GM19193 (cell line): ENCODE data around the gene ATP7B.

Experiments
- POLR2A ChIP-seq: IDR thresholded peaks from 4 replicates; pipeline ENCODE4 v1.6.1; 2011; ENCODE audit not compliant: insufficient read depth, insufficient read length; ENCODE audit errors: extremely low read depth

Gene ATP7B

GRCh38 chr13:51924756-51925544, 86.3 kb downstream of the ATP7B start:
- no peak for TF ChIP-seq POLR2A

DNA sequence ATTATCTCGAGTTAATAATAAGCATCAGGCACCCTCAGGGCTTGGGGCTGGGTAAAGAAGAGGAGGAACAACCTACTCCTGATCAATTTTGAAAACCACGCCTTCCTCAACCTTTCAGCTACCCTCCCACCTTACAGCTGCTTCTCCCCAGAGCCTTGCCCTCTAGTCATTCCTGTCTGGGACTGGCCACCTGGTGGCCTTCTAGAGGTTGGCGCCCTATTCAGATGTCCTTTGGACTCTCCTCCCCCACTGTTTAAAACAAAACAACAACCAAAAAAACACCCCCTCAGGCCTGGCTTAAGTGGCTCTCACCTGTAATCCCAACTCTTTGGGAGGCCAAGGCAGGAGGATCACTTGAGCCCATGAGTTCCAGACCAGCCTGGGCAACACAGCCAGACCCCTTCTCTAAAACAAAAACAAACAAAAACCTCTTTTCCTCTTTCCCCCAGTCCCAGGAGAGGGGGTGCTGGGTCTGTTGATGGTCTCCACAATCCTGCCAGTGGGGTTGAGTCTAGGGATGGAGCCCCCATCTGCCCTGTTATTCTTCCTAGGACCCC, 87.2 kb downstream of the ATP7B start:
- TF ChIP-seq POLR2A = no peak

DNA sequence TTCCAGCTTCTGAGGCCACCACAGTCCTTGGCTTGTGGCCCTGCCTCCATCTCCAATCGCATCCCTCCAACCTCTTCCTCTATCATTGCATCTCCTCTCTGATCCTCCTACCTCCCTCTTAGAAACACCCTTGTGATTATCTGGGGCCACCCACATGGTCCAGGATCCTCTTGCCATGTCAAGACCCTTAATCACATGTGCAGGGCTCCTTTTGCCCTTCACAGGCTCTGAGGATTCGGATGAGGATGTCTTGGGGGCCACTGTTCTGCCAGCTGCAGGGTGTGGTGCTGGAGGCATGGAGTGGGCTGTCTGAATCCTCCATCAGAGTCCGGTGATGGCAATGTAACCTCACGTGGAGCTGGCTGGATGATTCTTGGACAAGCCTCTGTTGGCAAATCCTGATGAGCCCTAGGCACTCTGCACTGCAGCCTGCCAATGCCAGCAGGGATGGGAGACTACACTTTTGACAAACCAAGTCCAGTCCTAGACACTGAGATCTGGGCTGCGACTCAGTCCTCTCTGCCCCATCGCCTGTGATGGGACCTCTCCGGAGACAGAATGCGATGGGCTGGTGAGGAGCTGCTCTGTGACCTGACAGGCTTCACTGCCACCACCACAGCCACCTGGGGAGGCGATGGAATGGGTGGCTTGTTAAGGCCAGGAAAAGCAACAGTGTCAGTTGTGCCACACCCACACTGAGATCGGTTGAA, 88.3 kb downstream of the ATP7B start:
- TF ChIP-seq POLR2A = no peak

GRCh38 chr13:51921790-51922740, 89.2 kb downstream of the ATP7B start:
- TF ChIP-seq POLR2A = no peak

GRCh38 chr13:51920786-51921185, 90.5 kb downstream of the ATP7B start:
- TF ChIP-seq POLR2A = no peak

- TF ChIP-seq POLR2A = no peak
These were observed 91.0 kb downstream of the ATP7B start for GRCh38 chr13:51920267-51920666.

- TF ChIP-seq POLR2A = no peak
These were observed 91.7 kb downstream of the ATP7B start for GRCh38 chr13:51919531-51919930.

DNA sequence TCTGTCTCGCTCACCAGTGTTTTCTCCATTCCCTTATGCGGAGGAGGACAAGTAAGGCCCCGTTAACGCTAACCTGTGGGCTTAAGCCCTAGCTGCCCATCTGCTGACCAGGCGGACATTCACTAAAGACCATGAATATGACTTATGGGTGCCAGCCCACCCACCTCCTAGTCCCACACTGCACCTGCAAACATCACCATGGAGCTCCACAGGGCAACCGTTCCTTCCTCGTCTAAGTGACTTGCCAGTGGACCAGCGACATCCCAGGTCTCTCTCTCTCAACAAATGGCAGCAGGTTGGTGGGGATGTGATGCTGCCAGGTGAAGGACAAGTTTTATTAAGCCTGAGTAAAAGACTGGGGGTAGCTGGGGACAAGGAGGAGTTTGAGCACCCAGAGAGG, 94.3 kb downstream of the ATP7B start:
- no peak for TF ChIP-seq POLR2A

DNA sequence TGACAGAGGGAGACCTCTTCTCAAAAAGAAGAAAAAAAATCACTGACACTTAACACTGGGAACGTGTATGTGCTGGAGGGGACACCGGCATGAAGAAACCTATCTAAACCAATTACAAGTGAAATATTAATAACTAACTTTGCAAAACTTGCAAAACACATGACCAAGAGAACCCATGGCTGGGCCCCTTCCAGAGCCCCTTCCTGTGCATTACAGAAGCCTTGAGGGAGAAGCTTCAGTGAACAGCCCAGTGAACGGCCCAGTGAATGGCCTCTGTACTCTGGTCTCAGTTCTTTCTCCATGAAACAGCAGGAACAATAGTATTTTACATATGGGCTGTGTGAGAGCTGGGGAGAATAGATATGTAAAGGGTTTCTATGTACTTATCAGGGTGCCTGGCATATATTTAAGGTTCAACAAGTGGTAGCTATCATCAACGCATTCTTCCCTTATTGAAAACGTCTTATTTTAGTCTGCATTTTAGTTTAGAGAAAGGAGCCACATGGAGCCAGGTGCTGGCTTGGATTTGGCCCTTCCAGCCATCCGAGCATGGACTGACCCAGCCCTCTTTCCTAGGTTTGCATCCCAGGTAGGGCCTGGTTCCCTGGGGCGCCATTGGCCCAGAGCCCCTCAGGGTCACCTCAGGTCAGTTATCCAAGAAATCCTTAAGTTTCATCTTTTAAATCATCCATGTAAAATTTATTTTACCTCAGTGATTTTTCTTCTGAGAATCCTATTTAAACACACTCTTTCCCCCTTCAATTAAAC, 95.0 kb downstream of the ATP7B start:
- no peak for TF ChIP-seq POLR2A

- no peak for TF ChIP-seq POLR2A
These were observed 97.1 kb downstream of the ATP7B start for GRCh38 chr13:51914137-51914493.

DNA sequence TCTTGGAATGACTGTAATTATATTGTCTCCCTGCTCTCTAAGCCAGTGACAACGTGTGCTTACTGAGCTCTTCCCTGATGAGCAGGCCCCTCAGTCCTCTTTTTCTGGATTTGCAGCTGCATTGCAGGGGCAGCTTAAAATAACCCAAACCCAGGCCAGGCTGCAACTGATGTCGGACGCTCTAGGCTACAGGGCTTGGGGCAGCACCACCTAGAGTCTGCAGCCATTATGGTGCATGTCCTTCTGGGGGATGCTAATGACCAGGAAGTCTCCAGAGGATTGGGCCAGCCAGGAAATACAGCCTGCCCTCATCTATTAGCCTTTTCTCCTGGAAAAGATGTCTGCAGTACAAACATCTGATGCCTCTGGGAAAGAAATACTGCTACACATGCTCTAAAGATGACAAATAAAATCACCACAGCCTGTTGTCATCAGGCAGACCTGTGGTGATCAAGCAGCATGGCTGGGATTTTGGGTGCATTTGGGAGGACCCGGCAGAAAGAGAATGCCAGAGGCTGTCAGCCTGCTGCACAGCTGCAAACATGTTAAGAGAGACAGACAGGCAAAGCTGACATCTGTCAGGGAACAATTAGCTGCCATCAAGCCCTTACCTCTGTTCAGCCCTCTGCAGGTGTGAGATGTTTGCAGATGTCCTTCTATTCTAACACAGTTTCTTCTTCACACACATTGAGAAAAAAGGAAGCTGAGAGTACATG, 97.7 kb downstream of the ATP7B start:
- TF ChIP-seq POLR2A = no peak

GRCh38 chr13:51912511-51913225, 98.6 kb downstream of the ATP7B start:
- no peak for TF ChIP-seq POLR2A

- TF ChIP-seq POLR2A = no peak
These were observed 99.2 kb downstream of the ATP7B start for GRCh38 chr13:51912091-51912490.

DNA sequence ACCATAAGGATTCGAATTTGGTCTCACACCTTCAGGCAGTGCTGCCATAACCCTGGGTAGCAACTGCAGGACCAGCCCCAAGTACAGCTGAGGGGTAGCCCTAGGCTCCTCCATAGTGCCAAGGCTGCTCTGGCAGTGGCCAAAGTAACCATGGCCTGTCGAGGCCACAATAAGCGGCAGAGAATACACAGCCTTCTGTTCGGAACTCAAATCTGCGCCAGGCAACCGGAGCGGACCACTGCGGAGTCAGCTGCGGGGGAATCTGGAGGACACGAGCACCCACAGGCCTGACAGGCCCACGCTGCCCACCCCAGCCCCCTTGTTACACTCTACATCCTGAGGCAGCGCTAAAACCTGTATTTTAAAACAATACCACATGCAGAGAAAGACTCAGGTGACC, 100.7 kb downstream of the ATP7B start:
- no peak for TF ChIP-seq POLR2A
